Neural cell (in vitro differentiated cells): Measurements from ENCODE around the gene CPLX4. TPM values are rescaled to one million over a fixed set of nuclear protein-coding genes. Genes with fewer than 3 reads are reported as not detected.

ENCODE experiments used
- H2AFZ ChIP-seq: fragments of 200-600, 300-800 bp; sonication (generic), shearing (Covaris generic); 2 replicates; pipeline ENCODE4 v1.6.0; 2014; ENCODE audit warnings: low read depth, mild to moderate bottlenecking, antibody characterized with exemption, low read length, moderate library complexity
- H3F3A ChIP-seq: fragments of 200-600 bp; shearing (Covaris generic); 2 replicates; pipeline ENCODE4 v1.6.1; 2016; ENCODE audit warnings: mild to moderate bottlenecking, moderate library complexity, mixed read lengths, antibody characterized with exemption, low read length; ENCODE audit not compliant: insufficient read depth, poor library complexity, severe bottlenecking
- H3K27ac ChIP-seq: fragments of 200-600, 300-800 bp; sonication (generic), shearing (Covaris generic); 2 replicates; pipeline ENCODE4 v1.5.1; 2014; ENCODE audit warnings: mild to moderate bottlenecking, low read length, moderate library complexity
- H3K27me3 ChIP-seq: fragments of 300-800, 200-600 bp; sonication (generic), shearing (Covaris generic); 2 replicates; pipeline ENCODE4 v1.6.0; 2014; ENCODE audit warnings: mild to moderate bottlenecking, low read depth, low read length, moderate library complexity; ENCODE audit not compliant: insufficient read depth
- H3K36me3 ChIP-seq: fragments of 300-800, 200-600 bp; sonication (generic), shearing (Covaris generic); 2 replicates; pipeline ENCODE4 v1.5.1; 2014; ENCODE audit warnings: mild to moderate bottlenecking, antibody characterized with exemption, low read length, moderate library complexity; ENCODE audit not compliant: insufficient read depth
- H3K4me2 ChIP-seq: fragments of 300-800, 200-600 bp; sonication (generic), shearing (Covaris generic); 2 replicates; pipeline ENCODE4 v1.6.0; 2014; ENCODE audit warnings: mild to moderate bottlenecking, low read length
- H3K4me3 ChIP-seq: fragments of 300-800, 200-600 bp; sonication (generic), shearing (Covaris generic); 2 replicates; pipeline ENCODE4 v1.5.1; 2014; ENCODE audit warnings: mild to moderate bottlenecking, low read length, moderate library complexity
- H3K79me2 ChIP-seq: fragments of 200-600 bp; shearing (Covaris generic); replicated peaks from 2 replicates; pipeline ENCODE4 v1.6.0; 2014; ENCODE audit warnings: mild to moderate bottlenecking, low read length, moderate library complexity; ENCODE audit not compliant: insufficient read depth
- H3K9ac ChIP-seq: fragments of 300-800, 200-600 bp; sonication (generic), shearing (Covaris generic); 2 replicates; pipeline ENCODE4 v1.6.1; 2016; ENCODE audit warnings: mild to moderate bottlenecking, low read length, mixed read lengths
- H3K9me2 ChIP-seq: fragments of 200-600 bp; shearing (Covaris generic); 2 replicates; pipeline ENCODE4 v1.6.1; 2016; ENCODE audit warnings: mild to moderate bottlenecking, low read length, mixed read lengths; ENCODE audit not compliant: insufficient read depth
- H3K9me3 ChIP-seq: fragments of 200-600, 300-800 bp; sonication (generic), shearing (Covaris generic); 2 replicates; pipeline ENCODE4 v1.6.1; 2016; ENCODE audit warnings: mild to moderate bottlenecking, mixed run types, low read length, moderate library complexity, mixed read lengths
- H4K20me1 ChIP-seq: fragments of 200-600 bp; shearing (Covaris generic); 2 replicates; pipeline ENCODE4 v1.6.1; 2016; ENCODE audit warnings: mild to moderate bottlenecking, mixed run types; ENCODE audit not compliant: insufficient read depth
- CTCF ChIP-seq: fragments of 450-650 bp; IDR thresholded peaks from 2 replicates; pipeline ENCODE4 v1.5.1; 2014; ENCODE audit warnings: antibody characterized with exemption, mild to moderate bottlenecking, moderate library complexity; ENCODE audit not compliant: poor library complexity, severe bottlenecking
- EP300 ChIP-seq: fragments of 450-650 bp; conservative IDR thresholded peaks from 2 replicates; pipeline ENCODE4 v1.6.1; 2014; ENCODE audit warnings: antibody characterized with exemption, mild to moderate bottlenecking, moderate library complexity; ENCODE audit not compliant: poor library complexity, severe bottlenecking
- EZH2 ChIP-seq: fragments of 200-600, 300-800 bp; shearing (Covaris generic), sonication (generic); IDR thresholded peaks from 2 replicates; pipeline ENCODE4 v1.6.1; 2014; ENCODE audit warnings: antibody characterized with exemption, low read length, borderline replicate concordance, mild to moderate bottlenecking; ENCODE audit not compliant: insufficient read depth, poor library complexity, severe bottlenecking
- MXI1 ChIP-seq: fragments of 450-650 bp; conservative IDR thresholded peaks from 2 replicates; pipeline ENCODE4 v1.6.1; 2014; ENCODE audit warnings: antibody characterized with exemption, mild to moderate bottlenecking; ENCODE audit not compliant: poor library complexity, severe bottlenecking
- POLR2AphosphoS5 ChIP-seq: IDR thresholded peaks from 2 replicates; pipeline ENCODE4 v1.6.1; 2012
- RAD21 ChIP-seq: fragments of 450-650 bp; conservative IDR thresholded peaks from 2 replicates; pipeline ENCODE4 v1.6.1; 2014; ENCODE audit warnings: antibody characterized with exemption, mild to moderate bottlenecking, moderate library complexity
- REST ChIP-seq: IDR thresholded peaks from 2 replicates; pipeline ENCODE4 v1.6.1; 2012; ENCODE audit warnings: borderline replicate concordance
- SMC3 ChIP-seq: fragments of 450-650 bp; conservative IDR thresholded peaks from 2 replicates; pipeline ENCODE4 v1.6.1; 2014; ENCODE audit warnings: antibody characterized with exemption, mild to moderate bottlenecking, moderate library complexity; ENCODE audit not compliant: poor library complexity
- TAF1 ChIP-seq: IDR thresholded peaks from 2 replicates; pipeline ENCODE4 v1.6.1; 2012; ENCODE audit warnings: low read depth
- polyA plus RNA-seq: library from polyadenylated mRNA; depleted of rRNA; stranded (reverse); fragments of >200 nt; gene quantifications from 2 replicates; pipeline ENCODE4 v1.2.3, GENCODE V29; 2014

The CPLX4 gene
- polyA plus RNA-seq, 1 donor from 2014 or later, result not detected

GRCh38 chr18:59269563-59270119, 48.8 kb downstream of the CPLX4 start:
- Histone ChIP-seq H3K9me3 (peaks cover 15% of the 10 kb centered on the region), H3K36me3 (no peaks in the 10 kb centered on the region), H3K9ac (no peak overlapping the region), H4K20me1 (no peaks in the 10 kb centered on the region), H3K4me3 (no peak overlapping the region), H2AFZ (no peak overlapping the region), H3F3A (no peaks in the 10 kb centered on the region), H3K9me2 (no peaks in the 10 kb centered on the region), H3K79me2 (no peaks in the 10 kb centered on the region), H3K27me3 (peaks cover 98% of the 10 kb centered on the region), H3K4me2 (no peak overlapping the region), H3K27ac (no peak overlapping the region)
- TF ChIP-seq CTCF, result no peak
- TF ChIP-seq POLR2AphosphoS5, result no peak
- no peak for TF ChIP-seq TAF1
- no peak for TF ChIP-seq SMC3
- TF ChIP-seq EP300, result no peak
- TF ChIP-seq MXI1, result no peak
- no peak for TF ChIP-seq RAD21
- TF ChIP-seq REST, result no peak
- TF ChIP-seq EZH2, result no peak

GRCh38 chr18:59268721-59269562, 49.5 kb downstream of the CPLX4 start:
- no peaks in the 10 kb centered on the region for H3K36me3 ChIP-seq
- peaks cover 98% of the 10 kb centered on the region for H3K27me3 ChIP-seq
- no peaks in the 10 kb centered on the region for H3F3A ChIP-seq
- no peak overlapping the region for H3K4me2 ChIP-seq
- no peak overlapping the region for H3K4me3 ChIP-seq
- peaks cover 15% of the 10 kb centered on the region for H3K9me3 ChIP-seq
- no peak overlapping the region for H3K27ac ChIP-seq
- TF ChIP-seq EP300 (no peak), POLR2AphosphoS5 (no peak), REST (no peak), EZH2 (no peak), RAD21 (no peak), MXI1 (no peak), CTCF (no peak), TAF1 (no peak), SMC3 (no peak)
- no peaks in the 10 kb centered on the region for H3K9me2 ChIP-seq
- no peaks in the 10 kb centered on the region for H4K20me1 ChIP-seq
- H3K9ac ChIP-seq, result no peak overlapping the region
- H3K79me2 ChIP-seq, result no peaks in the 10 kb centered on the region
- H2AFZ ChIP-seq, result no peak overlapping the region
